Right hindlimb (tissue), 1 donor: ENCODE measurements around the gene SMAD7.

Experiments used
- DNase-seq: peaks from one replicate; pipeline ENCODE4 v3.0.0-alpha.2; 2018

SMAD7 gene

DNA sequence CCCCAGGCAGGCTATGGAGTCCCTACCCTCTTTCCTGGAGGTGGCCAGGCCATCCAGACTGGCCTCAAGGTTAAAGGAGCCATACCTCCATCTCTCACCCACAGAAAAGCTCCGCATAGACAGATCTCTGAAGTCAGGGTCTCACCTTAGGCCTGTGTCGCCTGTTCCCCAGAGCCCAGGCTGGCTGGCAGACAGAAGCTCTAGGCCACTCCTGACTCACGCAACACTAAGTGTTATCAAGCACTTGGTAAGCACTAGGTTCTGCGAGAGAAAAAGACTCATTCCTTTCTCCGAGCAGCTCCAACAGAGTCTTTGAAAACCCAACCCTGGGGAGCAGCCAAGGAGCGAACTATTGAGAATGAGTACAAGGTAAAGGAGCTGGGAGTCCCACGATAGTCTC is 6.1 kb downstream of the SMAD7 start:
- peak; percentile 13 for DNase-seq

DNA sequence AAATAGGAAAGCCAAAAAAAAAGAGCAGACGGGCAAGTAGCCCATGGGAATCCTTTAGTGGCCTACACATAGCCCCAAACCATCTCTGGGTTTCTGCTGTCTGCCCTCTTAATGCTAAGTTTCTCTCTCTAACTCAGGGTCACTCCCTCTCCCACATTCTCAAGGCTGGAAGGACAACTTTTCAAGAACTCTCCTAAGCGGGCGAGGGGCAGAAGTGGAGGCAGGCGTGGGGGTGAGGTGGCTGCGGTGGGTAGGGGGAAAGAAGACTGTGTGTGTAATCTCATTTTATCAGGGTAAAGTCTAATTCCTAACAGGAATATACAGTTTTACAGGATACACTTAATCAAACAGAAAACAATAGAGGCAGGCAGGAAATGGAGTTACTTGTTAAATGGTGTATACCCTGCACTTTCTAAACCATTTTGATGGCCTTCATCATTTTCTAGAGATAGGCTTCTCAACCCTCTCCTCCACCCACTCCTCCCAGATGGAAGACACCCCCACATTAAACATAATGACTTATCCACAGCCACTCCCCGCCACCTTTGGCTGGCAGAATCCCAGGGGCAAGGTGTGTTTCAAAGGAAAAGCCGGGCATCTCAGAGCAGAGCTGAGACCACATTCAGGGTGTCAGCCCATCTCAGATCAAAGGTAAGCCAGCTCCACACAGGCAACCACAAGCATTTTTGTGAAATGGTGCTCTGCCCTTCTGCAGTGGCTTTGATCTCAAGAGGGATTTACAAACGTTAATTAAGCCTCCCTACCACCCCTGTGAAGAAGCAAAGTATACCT is 6.8 kb downstream of the SMAD7 start:
- no peak for DNase-seq

DNA sequence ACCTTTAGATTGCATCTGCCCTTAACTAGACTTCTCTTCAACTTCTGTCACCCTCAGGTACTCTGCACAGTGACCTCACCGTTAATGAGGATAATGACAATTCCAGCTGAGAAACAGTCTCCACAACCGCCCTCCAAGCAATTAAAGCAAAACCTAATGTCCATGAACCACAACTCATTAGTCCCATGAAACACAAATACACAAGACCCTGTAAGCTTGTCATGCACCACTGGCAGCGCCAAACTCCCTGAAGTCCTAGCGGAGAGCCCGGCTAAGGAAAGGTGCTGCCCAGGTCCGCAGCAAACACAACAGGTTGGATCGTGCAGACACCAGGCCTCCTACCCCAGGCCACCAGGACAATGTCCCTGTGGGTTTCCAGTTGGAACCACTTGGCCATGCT is 7.4 kb downstream of the SMAD7 start:
- DNase-seq = peak; percentile 20

DNA sequence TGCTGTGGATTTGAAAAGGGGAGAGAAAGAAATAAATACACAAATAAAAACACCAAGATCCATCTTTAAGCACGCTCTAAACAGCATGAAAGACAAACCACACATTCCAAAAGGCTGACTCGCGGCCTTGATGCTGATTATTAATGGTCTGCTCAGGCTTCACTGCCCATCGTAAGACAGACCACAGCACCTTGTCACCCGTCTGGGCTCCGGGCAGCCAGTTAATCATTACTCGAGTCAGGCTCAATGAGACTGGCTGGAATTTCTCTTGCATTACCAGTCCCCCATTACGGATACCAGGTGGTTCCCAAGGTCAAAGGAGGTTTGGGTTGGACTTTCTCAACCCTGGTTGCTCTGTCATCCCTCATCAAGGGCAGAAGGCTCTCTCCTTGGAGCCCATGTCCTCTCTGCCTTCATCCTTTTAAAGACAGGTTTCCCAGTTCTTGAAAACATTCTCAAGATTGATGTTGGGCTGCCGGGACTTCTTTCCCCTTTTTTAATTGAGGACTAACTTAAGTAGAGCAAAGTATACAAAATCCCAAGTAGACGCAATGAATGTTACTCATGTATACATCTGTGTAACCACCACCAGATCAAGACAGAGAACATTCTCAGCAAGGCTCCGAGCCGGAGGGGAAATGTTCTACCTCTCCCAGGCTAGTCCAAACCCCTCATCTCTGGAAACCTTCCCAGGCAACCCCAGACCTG is 8.1 kb downstream of the SMAD7 start:
- DNase-seq = peak; percentile 12

DNA sequence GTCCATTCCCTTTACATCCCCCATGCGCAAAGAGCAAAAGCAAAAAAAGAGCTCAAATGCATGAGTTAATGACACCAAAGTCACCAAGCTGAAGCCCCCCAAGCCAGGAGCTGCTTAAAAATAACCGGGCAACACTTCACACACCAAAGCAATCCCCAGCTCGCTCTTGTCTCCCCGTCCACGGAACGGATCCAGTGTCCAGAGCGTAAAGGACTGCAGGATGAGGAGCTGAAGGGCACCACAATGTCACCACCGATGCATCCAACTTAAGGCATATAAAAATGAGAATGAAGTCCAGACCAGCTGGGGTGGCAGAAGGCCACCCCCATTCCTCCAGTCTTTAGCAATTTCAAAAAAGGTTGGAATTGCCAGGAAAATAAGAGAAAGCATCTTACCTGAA is 8.7 kb downstream of the SMAD7 start:
- DNase-seq = no peak

GRCh38 chr18:48941672-48942071 is 9.1 kb downstream of the SMAD7 start:
- no peak for DNase-seq

DNA sequence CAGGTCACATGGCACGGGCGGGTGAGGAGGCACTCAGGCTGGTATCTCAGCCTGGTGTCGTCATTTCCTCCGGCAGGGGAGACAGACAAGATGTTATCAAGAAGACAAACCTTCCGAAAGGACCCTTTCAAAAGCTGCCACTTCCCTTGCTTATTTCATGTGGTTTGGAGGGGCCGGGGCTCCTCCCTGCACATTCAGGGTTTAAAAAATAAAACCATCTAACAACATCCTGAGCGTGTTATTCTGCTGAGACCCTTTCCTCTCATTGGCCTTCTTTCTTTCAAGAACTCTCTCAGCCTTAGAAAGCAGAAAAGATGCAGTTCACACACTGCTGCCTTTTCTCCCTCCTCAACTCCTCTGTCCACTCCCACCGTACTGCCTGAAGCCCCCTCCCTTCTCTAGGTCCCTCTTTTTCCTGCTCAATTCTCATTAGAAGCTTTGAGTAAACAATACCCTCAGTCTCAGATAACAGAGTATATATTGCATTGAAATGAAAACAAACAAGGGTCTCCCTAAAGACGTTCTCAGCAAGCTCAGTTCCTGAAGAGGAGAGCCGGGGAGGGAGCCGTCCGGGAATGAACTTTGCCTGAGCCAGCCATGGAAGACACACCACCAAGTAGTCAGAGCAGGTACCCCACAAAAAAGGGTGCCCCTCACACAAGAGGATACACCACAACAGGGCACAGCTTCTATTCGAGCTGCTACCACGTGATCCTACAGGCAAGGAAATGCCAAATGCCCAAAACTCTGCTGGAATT is 9.7 kb downstream of the SMAD7 start:
- DNase-seq = no peak

DNA sequence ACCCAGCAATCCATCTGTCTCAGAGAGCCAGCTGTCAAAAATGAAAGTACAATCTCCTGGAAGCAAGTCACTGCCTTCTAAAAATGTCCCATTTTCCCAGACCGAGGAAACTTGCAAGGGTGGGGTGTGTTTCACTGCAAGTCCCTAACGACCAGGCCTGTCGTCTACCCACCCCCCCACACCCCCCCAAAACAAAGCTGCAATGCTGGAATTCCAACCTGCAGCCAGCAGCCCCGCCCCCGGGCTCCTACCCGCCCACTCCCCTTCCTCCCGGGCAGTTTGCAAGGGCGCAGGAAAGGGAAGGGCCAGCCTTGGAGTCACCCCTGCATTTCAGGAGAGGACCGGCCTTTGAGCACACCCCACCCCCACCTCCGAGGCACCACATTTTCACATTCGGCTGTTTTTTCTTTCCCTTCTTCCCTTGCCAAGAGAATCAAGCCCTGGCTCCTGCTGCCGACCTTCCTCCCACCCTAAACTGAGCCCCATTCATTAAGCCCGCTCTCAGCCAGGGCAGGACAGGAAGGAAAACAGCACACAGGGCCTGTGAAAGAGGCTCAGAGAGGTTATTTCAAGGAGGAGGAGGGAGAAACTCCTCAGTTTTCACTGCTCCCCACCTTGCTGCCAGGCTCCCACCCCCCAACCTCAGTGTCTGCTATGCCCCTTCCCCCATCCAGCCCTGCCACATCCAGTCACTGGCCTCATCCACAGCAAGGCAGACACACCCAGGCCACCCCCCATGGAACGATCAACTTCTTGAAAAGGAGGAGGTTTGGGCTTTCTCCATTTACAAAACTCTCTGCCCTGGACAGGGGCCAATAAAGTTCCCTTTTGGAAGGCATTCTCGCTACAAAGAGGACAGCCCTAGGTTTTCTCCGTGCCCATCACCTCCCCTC is 11.3 kb downstream of the SMAD7 start:
- DNase-seq = peak; percentile 89

DNA sequence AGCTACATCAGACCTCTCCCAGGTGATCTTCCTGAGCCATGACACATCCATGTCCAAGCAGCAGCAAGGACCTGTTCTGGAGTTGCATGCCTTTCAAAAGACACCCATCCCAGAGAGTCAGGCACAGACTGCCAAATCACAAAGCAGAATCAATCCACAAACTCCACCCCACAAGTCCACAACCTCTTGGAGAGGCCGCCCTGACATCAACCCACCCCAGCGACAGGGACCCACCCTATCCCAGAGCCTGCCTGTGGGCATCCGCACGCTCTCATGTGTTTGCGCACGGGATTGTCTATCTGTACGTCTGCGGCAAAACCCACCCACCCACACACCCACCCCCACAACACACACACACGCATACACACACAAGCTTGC is 11.9 kb downstream of the SMAD7 start:
- DNase-seq = no peak

DNA sequence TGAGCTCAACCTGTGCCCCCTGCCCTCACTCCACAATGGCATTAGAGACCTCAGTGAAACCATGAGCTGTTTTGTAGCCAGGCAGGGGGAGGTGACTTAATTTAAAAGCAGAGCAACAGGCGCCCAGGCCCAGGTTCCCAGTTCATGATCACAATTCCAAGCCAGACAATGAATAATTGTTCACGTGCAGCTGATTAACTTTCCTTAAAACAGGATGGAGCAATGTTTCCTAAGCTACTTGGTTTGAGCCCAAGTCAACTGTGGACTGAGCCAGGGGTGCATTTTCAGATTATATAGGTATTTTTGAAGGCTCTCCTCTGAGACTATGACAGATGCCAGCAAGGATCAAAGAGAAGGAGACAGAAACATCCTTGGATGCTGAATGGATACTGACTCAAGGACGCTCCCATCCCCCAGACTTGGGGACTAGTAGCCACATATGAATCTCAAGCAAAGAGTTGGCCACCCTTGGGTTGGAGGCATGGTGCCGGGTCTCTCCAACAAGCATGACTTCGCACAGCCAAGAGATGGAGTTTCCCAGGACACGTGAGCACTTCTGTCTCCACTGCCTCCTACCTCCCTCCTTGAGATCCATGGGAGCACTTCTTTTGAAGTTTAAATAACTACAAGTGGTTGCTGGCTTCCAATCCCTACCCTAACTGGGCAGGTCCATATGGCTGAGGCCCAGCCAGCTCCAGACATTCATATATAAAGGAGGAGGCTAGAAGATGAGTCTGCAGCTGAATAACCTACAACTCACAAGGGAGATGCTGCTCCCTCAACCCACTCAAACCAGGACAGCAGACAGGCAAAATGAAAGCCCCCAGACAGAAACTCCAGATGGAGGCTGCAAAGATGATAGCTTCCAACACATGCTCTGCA is 12.7 kb downstream of the SMAD7 start:
- DNase-seq = no peak

GRCh38 chr18:48935433-48935774 is 15.4 kb downstream of the SMAD7 start:
- DNase-seq = no peak

GRCh38 chr18:48934723-48935432 is 15.9 kb downstream of the SMAD7 start:
- no peak for DNase-seq

DNA sequence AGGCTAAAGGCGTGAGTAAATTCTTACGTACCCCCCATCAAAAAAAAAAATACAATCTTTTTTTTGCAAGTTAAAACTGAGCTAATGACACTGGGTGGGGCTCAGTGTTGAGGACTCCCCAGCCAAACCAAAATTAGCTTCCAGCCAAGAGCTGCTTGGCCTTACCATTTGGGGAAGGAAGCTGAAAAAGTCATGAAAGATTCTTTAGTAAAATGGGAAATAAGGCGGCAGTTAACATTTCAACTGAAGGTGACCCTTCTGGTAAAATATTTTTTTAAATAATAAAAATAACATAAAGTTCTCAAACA is 16.4 kb downstream of the SMAD7 start:
- DNase-seq = no peak

DNA sequence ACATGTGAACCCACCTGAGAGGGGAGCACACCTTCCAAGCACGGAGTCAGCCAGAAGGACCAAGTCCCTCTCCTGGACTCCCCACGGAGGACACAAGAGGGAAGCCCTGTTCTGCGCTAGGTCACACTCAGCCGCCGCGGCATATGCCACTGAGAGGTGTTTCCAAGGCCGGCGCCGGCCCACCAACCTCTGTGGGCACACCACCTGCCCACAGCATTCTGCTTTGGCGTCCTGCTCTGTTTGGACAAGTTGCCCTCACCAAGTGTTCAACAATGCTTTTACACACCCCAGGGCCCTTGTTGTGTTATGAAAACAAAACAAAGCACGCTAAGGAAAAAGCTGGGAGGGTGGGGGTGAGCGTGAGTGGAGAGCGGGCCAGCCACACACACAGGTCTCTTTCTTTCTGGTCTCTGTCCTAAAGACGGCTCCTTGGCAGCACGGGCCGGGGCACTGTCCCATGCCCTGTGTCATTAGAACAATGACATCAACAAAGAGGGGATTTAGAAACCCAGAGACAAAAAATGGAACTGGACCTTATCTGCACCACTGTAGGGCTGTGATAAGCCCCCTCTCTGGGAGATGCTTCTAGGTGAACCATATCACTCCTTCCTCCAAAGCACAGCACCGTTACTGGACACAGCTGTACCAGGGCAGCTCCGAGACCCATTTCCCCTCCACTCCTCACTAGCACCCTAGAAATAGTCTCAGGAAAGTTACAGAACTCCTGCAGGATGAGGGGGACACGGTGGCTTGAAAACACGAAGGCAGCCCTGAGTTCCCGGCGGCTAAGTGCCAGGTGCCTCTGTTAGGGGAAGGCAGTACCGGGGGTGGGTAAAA is 17.0 kb downstream of the SMAD7 start:
- no peak for DNase-seq

- no peak for DNase-seq
Measured at GRCh38 chr18:48932822-48933510, 17.8 kb downstream of the SMAD7 start.

DNA sequence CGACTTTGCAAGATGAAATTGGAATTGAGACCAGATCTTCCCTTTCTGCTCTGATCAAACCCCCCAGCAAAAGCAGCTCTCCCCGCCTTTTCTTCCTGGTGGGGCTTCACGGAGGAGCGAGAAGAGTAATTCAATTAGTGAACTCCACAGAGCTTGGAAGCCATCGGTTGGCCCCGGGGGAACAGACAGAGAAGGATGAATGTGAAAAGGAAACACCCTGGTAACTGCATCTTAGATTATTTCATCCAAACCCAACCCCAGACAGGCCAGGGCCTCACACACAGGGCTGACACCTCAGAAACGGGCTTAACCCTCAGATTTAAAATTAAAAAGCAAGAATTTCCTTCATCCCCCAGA is 18.3 kb downstream of the SMAD7 start:
- DNase-seq = no peak

DNA sequence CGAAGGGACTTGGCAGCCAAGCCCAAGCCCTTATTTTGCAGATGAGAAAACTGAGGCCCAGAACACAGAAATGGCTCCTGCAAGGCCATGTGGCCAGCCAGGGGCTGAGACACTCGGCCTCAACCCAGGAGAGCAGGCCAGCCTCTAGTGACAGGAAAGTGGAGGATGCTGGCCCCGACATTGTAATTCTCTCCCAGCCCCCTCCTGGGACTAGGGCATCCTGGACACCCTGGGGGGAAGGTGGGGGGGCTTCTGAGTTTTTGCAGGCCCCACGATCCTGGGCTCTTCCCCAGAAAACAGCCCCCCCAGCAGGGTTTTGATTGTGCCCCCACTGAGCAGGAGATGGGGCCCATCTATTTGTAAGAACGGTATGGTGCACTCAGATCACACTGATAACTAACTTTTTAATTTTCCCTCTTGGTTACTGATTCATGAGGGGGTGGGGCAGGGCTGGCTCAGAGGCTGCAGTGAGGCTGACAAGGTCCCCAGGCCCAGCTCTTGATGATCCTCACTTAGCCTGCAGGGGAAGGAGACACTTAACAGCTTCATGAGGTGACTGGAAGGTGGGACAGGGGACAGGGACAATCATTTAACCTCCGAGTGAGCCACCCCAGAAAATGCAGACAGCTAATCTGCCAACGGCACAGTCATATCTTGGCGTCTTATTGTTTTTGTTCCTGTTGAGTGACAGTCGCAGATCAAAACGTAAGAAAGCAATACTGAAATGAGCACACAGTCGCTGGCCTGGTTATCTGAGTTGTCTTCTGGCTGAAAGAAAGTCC is 18.9 kb downstream of the SMAD7 start:
- no peak for DNase-seq

DNA sequence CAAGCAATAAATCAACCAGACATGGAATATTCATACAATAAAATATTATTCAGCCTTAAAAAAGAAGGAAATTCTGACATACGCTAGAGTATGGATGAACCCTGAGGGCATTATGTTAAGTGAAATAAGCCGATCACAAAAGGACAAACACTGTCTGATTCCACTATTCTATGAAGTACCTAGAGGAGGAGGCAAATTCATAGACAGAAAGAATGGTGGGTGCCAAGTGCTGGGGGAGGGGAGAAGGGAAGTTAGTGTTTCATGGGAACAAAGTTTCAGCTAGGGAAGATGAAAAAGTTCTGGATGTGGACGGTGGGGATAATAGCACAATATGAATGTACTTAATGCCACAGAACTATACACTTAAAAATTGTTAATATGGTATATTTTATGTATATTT is 19.8 kb downstream of the SMAD7 start:
- DNase-seq = no peak
